ENCODE results near the gene RXRB. TPM values are rescaled to one million over a fixed set of nuclear protein-coding genes. Genes with fewer than 3 reads are reported as not detected.
A peak's percentile ranks its signal among the peaks of the same experiment; 100 is the strongest.

Gene RXRB
- total and polyA plus RNA-seq, 2 of the 13 experiments (the other 11 are each of a cell fraction or from before 2014, with no cell fraction given): 26.7 to 55.7 TPM

- TF ChIP-seq SMAD3 (CRISPR knock-in tag; IDR thresholded peaks at IDR 0.05) (0 out of 2 replicates have a peak, but pooled peaks have one; percentile 25), HMGXB3 (CRISPR knock-in tag; IDR thresholded peaks at IDR 0.05; ENCODE audit: borderline replicate concordance) (peak; percentile 50; the same call in 1 of the 2 replicates), PRMT3 (CRISPR knock-in tag; IDR thresholded peaks at IDR 0.05; ENCODE audit: borderline replicate concordance, low read depth) (no peak), ZNF501 (CRISPR knock-in tag; IDR thresholded peaks at IDR 0.05) (peak; percentile 47; the same call in 1 of the 2 replicates), TGIF2 (CRISPR knock-in tag; IDR thresholded peaks at IDR 0.05) (no peak)
These were observed 43.5 kb downstream of the RXRB start (continued) for GRCh38 chr6:33156964-33157363.

- 29% methylated on average over 6 of the region's 6 CpGs for WGBS (ENCODE audit: low lambda C conversion rate)
- FAIRE-seq (no peak), DNase-seq (ENCODE audit: low spot score) (no peak), ATAC-seq (no peak)
- peak overlapping the region; percentile 33 for H3K4me2 ChIP-seq (ENCODE audit: low read depth, low read length)
- H3K9ac ChIP-seq (ENCODE audit: insufficient read depth, low read depth, low read length): no peak overlapping the region
- H3K79me2 ChIP-seq (ENCODE audit: insufficient read depth, low read length): no peaks in the 10 kb centered on the region
- peaks cover 0 to 8% of the 10 kb centered on the region in 2 experiments; a peak in 2 of 5 replicates for H3K27me3 ChIP-seq (ENCODE audit: control insufficient read depth in 1 of 2, insufficient read depth in 2 of 2, low read length in 2 of 2)
- peaks cover 46% of the 10 kb centered on the region for H3K4me1 ChIP-seq (ENCODE audit: insufficient read depth, low read length)
- ChIA-PET CTCF (ENCODE audit: low intra/inter-chr PET ratio, low total read pairs) (no interaction called here), POLR2A (interaction anchor here (1.1 to 1.5 kb wide), 2 partner anchors 41 to 48 kb away, joined by 3 read pairs; partner anchors contain the start of gene HSD17B8)
- H3K9me3 ChIP-seq (ENCODE audit: low read length): peaks cover 7% of the 10 kb centered on the region; the same call in 1 of the 2 replicates
- no peak overlapping the region for H2AFZ ChIP-seq (ENCODE audit: low read length)
- no TSS peak for BruUV-seq (replicated peaks)
- in situ Hi-C loops (cut with HindIII; ENCODE audit: extremely low pct_ligation_motif_present, low pct_unique_long_range_greater_than_20kb) (no loop called here), intact Hi-C loops (cut with micrococcal nuclease; ENCODE audit: unreplicated experiment) (no loop called here)
- H4K20me1 ChIP-seq (ENCODE audit: insufficient read depth, low read length): no peaks in the 10 kb centered on the region
- H3K36me3 ChIP-seq (replicated peaks in 1 of 2; ENCODE audit: control insufficient read depth in 1 of 2, insufficient read depth in 2 of 2, low read length in 2 of 2): no peaks in the 10 kb centered on the region
- no peak overlapping the region for H3K27ac ChIP-seq (ENCODE audit: extremely low read length, insufficient read depth, low read length)
- H3K4me3 ChIP-seq (replicated peaks in 1 of 3; ENCODE audit: insufficient read depth in 1 of 3, low read depth in 2 of 3, low read length in 3 of 3): no peak overlapping the region
- no peak for TF ChIP-seq ZNF792 (CRISPR knock-in tag; IDR thresholded peaks at IDR 0.05)
- no peak for TF ChIP-seq HNF1A (IDR thresholded peaks at IDR 0.05; ENCODE audit: low read depth)
- no peak for TF ChIP-seq HNF1A (CRISPR knock-in tag; IDR thresholded peaks at IDR 0.05; ENCODE audit: borderline replicate concordance)
- TF ChIP-seq SMARCC2 (IDR thresholded peaks at IDR 0.05): no peak
- no peak for TF ChIP-seq TBL1XR1 (IDR thresholded peaks at IDR 0.05; ENCODE audit: borderline replicate concordance, low read length, partially characterized antibody)
These were observed 43.9 kb downstream of the RXRB start for GRCh38 chr6:33156561-33156960.
